NCI-H2196 treated with DMSO at 0.1 percent for 48 hours (cell line): ENCODE data around the gene CRYGA.
A peak's percentile ranks its signal among the peaks of the same experiment; 100 is the strongest.
"Not testable (repeated sequence)": the region's sequence is repeated elsewhere in the genome, so short reads cannot be mapped to it uniquely, and the experiment has no call there.

Experiments
- DNase-seq: peaks from one replicate; lab custom pipeline; 2025; ENCODE audit not compliant: unreplicated experiment; lab: John Stamatoyannopoulos, UW

Gene CRYGA

GRCh38 chr2:208164951-208165755 lies 1.8 kb upstream of the CRYGA start:
- no peak for DNase-seq

DNA sequence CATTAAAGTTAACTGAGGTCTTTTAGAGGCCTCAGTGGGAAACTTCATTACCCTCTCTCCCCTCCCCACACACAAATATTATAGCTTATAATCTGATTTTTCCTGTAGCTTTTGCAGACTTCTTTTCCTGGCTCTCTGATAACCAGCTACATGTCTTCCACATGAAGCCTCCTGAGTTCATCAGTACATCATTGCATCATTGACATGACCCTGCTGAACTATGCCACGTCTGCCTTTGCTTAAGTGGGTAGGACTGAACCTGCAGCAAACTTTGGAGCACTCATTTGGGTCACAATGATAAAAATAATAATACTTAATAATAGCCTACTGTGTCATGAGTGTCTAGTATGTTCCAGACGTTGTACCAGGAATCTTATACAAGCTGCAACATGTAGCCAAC lies 7.0 kb downstream of the CRYGA start:
- DNase-seq = no peak

DNA sequence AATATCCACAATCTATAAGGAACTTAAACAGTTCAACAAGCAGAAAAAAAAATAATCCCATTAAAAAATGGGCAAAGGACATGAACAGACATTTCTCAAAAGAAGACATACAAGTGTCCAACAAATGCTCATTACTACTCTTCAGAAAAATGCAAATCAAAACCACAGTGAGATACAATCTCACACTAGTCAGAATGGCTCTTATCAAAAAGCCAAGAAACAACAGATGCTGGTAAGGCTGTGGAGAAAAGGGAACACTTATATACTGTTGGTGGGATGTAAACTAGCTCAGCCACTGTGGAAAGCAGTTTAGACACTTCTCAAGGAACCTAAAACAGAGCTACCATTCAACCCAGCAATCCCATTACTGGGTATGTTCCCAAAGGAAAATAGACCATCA lies 10.2 kb downstream of the CRYGA start:
- no peak for DNase-seq

DNA sequence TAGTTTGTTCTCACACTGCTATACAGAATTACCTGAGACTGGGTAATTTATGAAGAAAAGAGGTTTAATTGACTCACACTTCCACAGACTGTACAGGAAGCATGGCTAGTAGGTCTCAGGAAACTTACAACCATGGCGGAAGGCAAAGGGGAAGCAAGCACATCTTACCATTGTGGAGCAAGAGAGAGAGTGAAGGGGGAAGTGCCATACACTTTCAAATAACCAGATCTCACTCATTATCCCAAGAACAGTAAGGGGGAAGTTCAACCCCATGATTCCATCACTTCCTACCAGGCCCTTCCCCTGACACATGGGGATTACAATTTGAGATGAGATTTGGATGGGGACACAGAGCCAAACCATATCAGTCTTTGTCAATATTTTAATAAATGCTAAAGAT lies 12.4 kb downstream of the CRYGA start:
- no peak for DNase-seq

DNA sequence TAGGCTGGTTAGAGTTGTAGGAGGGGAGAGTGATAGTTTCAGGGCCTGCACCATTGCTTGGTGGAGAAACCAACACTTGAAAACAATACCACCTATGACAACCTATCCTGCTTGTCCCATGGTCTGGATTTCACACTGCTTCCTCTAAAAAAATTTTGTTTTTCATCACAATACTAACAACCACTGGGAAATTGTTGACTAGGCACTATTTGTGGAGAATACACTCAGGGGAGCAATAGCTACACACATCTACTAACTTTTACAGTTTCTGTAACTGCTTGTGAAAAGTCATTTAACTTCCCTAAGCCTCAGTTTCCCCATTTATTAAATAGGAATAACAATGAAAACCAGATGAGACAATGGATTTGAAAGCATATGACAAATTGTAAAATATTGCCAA lies 13.3 kb downstream of the CRYGA start:
- DNase-seq = no peak

- DNase-seq = no peak
Observed at GRCh38 chr2:208148803-208149202, 14.6 kb downstream of the CRYGA start.

DNA sequence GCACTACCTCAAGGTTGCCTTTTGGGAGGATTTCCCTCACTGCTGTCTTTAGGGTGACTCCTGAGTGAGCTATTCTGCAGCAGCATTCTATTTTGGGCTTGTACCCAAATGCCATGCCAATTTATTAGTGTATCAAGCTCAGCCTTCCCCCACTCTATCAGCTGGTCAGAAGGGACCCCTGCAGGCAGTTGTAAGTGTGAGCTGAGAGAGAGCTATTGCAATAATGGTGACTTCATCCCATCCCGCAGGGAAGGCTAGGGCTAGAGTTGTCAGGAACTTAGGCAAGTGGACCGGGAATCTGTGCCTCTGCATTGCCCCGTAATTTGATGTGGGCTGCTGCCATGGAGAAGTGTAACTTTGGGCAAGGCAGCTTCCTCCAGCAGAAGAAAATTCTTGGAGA lies 15.6 kb downstream of the CRYGA start:
- DNase-seq = no peak

DNA sequence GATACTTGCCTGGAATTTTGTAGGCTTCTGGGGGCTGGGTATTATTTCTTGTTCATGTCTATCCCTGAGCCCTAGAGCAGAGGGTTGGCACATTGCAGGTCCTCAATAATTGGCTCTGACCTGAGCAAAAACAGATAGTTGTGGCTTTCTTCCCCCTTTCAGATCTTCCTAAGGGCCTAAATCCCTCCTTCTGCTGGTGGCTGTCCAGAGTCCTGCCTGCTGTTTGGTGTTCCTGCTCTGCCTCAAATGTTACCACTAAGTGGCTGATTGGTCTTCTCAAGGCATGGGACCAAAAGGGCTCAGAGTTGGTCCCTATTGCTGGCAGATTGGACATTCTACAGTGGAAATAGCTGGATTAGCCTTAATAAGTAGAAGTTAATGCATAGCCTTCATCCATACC lies 16.4 kb downstream of the CRYGA start:
- DNase-seq = no peak

DNA sequence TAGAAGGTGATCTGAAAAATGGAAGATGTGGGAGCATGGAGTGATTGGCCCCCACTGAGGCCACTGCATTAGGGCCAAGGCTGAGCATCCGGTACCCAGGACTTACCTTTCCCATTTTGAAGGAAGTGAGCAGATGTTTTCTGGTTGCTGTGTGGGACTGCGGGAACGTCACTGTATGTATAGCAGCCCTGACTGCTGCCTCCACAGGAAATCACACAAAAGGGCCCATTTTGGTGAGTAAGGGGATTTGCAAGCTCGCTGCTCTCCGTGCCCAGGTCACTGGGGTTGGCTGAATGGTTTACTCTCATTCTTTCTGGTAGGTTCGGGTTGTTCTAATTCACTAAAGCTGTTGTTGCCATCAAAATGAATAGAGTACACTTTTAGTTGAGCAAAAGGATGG lies 17.4 kb downstream of the CRYGA start, which contains the start of gene CRYGB:
CRYGB (minus strand) TSS at position 153 of the 400 bp plus-strand sequence; CDS start at position 115, 38 bp downstream.
- no peak for DNase-seq

GRCh38 chr2:208142925-208143799 lies 20.2 kb downstream of the CRYGA start:
- no peak for DNase-seq

DNA sequence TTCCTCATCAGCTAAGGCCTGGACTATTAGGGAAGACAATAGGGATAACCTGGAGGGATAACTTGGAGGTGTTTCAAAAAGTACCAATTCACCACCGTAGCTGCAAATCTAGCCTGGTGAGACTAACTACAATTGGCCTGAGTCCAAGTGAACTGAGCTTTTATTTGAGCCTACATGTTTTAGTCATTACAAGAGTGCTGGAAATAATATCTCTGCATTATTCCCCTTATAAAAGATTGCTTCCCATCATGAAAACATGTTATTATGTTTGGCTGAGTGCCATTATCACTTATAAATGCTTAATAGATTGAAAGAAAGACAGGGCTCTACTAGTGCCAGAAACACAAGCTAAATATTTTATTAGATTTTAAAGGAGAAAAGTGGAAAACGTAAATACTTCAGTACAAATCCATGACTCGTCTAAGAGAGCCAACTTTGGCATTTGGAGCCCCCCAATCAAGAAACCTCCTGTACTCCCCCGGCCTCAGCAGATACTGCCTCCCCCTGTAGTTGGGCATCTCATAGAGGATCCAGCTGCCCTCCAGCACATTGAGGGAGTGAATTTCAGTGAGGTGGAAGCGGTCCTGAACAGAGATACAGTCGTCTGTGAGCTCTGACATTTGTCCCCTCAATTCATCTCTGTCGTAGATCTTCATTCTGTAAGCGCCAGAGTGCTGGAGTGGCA lies 21.0 kb downstream of the CRYGA start:
- peak; percentile 36 for DNase-seq

DNA sequence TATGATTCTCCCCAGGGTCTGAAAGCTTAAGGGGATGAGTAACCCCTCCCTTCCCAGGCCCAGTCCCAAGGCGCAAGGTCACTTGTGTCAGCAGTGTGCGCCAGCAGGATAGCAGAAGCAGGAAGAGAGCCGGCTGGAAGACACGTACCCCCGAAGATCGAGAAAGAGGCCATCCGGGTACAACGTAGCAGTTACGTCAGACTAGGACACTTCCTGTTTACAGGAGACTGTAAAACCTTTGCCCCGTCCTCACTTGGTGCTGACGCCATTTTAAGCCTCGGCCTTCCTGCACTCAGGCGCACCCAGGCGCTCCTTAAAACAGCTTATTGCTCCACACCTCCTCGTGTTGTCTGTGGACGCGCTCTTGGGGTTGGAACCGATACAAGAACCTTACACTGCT lies 23.9 kb downstream of the CRYGA start:
- no peak for DNase-seq

DNA sequence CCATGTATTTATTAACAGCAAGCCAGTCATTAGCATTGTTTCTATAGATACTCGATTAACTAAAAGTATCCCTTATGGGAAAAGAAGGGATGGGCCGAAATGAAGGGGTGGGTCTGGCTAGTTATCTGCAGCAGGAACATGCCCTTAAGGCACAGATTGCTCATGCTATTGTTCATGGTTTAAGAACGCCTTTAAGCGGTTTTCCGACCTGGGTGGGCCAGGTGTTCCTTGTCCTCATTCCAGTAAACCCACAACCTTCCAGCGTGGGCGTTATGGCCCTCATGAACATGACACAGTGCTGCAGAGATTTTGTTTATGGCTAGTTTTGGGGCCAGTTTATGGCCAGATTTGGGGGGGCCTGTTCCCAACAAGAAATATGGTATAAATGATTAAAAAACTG lies 25.1 kb downstream of the CRYGA start:
- DNase-seq = not testable (repeated sequence)

- no peak for DNase-seq
Observed at GRCh38 chr2:208136716-208137094, 26.7 kb downstream of the CRYGA start.

DNA sequence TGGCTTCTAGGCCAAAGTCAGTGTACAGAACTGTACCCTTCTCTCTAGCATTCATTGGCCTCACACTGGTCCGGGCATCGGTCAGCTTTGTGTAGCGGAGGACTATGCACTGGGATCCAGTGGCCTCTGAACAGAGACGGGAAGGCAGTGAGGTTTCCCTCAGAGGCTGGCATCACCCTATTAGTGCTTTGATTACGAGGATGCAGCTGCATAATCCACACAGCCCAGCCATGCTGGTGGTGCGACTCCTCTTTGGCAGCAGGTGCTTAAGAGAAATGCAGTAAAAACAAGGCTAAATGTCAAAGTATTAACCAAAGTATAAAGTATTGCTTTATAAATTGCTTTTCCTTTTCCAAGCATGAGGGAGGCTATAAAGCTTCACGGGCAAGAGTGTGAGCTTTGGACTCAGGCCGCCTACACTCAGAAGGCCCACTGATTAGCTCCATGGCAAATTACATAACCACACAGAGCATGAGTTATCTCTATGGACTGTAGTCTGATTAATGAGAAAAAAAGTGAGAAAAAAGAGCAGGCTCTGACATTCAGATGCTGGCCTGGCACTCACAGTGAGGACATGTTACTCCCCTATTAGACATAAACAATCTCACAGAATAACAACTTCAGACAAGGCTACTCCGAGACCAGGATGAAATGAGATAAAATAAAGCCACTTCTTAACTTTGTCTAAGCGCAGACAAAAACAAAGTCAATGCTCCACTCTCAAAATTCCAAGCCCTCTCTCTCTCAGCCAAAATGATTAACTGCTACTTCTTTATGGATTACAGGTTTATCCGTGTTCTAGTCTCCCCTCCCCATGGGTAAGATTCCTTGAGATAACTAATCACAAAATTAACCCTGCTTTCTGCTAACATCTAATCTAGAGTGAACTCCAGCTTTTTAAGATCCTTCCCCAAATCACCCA lies 27.3 kb downstream of the CRYGA start:
- DNase-seq = no peak

- DNase-seq = no peak
Observed at GRCh38 chr2:208134928-208135586, 28.3 kb downstream of the CRYGA start.

DNA sequence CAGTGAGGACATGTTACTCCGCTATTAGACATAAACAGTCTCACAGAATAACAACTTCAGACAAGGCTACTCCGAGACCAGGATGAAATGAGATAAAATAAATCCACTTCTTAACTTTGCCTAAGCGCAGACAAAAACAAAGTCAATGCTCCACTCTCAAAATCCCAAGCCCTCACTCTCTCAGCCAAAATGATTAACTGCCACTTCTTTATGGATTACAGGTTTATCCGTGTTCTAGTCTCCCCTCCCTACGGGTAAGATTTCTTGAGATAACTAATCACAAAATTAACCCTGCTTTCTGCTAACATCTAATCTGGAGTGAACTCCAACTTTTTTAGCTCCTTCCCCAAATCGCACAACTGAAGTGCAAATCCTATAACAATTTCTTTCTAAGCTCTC lies 32.7 kb downstream of the CRYGA start:
- no peak for DNase-seq

GRCh38 chr2:208129744-208130711 lies 33.4 kb downstream of the CRYGA start, which contains the start of gene CRYGC:
Gene CRYGC (minus strand): TSS chr2:208129828. CDS start chr2:208129792, 36 bp downstream.
- DNase-seq = no peak

DNA sequence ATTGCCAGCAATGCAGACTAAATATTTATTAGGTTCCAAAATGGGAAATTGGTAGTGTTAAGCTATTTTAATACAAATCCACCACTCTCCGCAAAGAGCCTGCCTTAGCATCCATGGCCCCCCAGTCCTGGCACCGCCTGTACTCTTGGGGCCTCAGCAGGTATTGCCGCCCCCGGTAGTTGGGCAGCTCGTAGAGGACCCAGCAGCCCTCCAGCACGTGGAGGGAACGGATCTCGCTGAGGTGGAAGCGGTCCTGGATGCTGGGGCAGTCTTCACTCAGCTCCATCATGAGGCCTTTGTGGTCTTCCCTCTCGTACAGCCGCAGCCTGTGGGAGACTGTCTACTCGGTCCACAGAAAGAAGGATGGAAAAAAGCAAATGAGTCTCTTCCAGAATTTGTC lies 35.3 kb downstream of the CRYGA start:
- no peak for DNase-seq
